Gastrocnemius medialis (tissue), 4 donors: ENCODE results near the gene MLXIP.
A peak's percentile ranks its signal among the peaks of the same experiment; 100 is the strongest.

Experiments used
- CTCF ChIP-seq, 5 experiments: fragments of 450-650 bp in 3 of 5; fragments of 200-600 bp in 2 of 5; sonication (generic) in 2 of 5; IDR thresholded peaks in 4 of 5; conservative IDR thresholded peaks in 1 of 5; 1 replicate in 4 of 5; 2 replicates in 1 of 5; pipeline ENCODE4 v1.5.1; 2016 to 2019; ENCODE audit warnings: antibody characterized with exemption in 5 of 5, mild to moderate bottlenecking in 3 of 5, moderate library complexity in 3 of 5
- POLR2A ChIP-seq, 2 donors: fragments of 450-650 bp; IDR thresholded peaks; one replicate each; pipeline ENCODE4 v1.6.1; 2017; ENCODE audit warnings: antibody characterized with exemption in 2 of 2, mild to moderate bottlenecking in 2 of 2, moderate library complexity in 2 of 2

- TF ChIP-seq CTCF (IDR thresholded peaks at IDR 0.05 in 4 of 5, conservative IDR thresholded peaks at IDR 0.05 in 1 of 5) (no peak), POLR2A (IDR thresholded peaks at IDR 0.05) (peak in 1 of 2 donors; percentile 19)
Observed at GRCh38 chr12:122081083-122081696, 2.6 kb downstream of the MLXIP start.
